ENCODE measurements around the gene MKI67.
A peak's percentile ranks its signal among the peaks of the same experiment; 100 is the strongest.

Gene MKI67

GRCh38 chr10:128047991-128048818 lies 78.0 kb downstream of the MKI67 start:
- TF ChIP-seq CTCF (IDR thresholded peaks at IDR 0.05; ENCODE audit: low read depth, low read length): no peak
- TF ChIP-seq, protein P1, sequence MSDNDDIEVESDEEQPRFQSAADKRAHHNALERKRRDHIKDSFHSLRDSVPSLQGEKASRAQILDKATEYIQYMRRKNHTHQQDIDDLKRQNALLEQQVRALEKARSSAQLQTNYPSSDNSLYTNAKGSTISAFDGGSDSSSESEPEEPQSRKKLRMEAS (IDR thresholded peaks at IDR 0.05; ENCODE audit: low read depth, low read length): peak; percentile 94
- peak; percentile 24 for TF ChIP-seq POLR2A (IDR thresholded peaks at IDR 0.05; ENCODE audit: extremely low read depth, insufficient read length)
- peak; percentile 96 for TF ChIP-seq MYC (IDR thresholded peaks at IDR 0.05; ENCODE audit: low read depth, low read length)
- H3K4me3 ChIP-seq (ENCODE audit: low read depth, low read length): peak overlapping the region; percentile 94
- DNase-seq (ENCODE audit: low read depth): peak; percentile 92

DNA sequence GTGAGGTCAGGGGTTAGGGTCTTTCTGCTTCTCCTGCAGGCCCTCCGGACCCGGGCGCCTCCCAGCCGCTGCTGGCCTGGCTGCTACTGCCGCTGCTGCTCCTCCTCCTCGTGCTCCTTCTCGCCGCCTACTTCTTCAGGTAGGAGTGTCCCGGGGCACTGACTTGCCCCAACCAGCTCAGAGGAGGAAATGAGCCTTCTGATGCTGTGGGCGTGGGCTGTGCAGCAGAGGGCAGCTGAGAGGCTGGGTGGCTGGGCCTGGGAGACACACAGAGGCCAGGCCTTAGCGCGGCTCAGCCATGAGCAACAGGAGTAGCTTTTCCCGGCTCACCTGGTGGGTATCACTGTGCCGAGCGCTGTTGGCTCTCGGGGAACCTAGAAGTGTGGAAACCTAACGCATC lies 78.9 kb downstream of the MKI67 start:
- H3K4me3 ChIP-seq (ENCODE audit: low read depth, low read length): peak overlapping the region; percentile 94
- peak; percentile 97 for DNase-seq (ENCODE audit: low read depth)
- TF ChIP-seq CTCF (IDR thresholded peaks at IDR 0.05; ENCODE audit: low read depth, low read length): no peak
- peak; percentile 97 for TF ChIP-seq POLR2A (IDR thresholded peaks at IDR 0.05; ENCODE audit: extremely low read depth, insufficient read length)
- TF ChIP-seq, protein P1 (IDR thresholded peaks at IDR 0.05; ENCODE audit: low read depth, low read length): peak; percentile 84
- peak; percentile 94 for TF ChIP-seq MYC (IDR thresholded peaks at IDR 0.05; ENCODE audit: low read depth, low read length)

DNA sequence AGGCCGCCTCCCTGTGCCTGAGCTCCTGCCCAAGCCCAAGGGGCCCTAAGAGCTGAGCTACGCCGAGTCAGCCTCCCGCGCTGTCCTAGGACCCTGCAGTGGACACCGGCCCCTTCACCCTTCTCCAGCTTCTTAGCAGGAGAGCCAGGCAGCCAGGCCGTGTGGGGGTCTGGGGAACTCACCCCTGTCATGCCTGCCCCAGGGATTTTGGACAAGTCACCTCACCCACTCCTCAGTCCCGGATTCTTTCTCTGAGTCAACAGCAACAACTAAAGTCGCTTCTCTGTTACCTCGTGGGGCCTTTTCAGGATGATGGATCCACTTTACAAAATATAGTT lies 79.3 kb downstream of the MKI67 start:
- DNase-seq (ENCODE audit: low read depth): no peak
- peak overlapping the region; percentile 56 for H3K4me3 ChIP-seq (ENCODE audit: low read depth, low read length)
- TF ChIP-seq, protein P1 (IDR thresholded peaks at IDR 0.05; ENCODE audit: low read depth, low read length): no peak
- TF ChIP-seq POLR2A (IDR thresholded peaks at IDR 0.05; ENCODE audit: extremely low read depth, insufficient read length) (no peak), MYC (IDR thresholded peaks at IDR 0.05; ENCODE audit: low read depth, low read length) (no peak), CTCF (IDR thresholded peaks at IDR 0.05; ENCODE audit: low read depth, low read length) (no peak)
